GM18873 (cell line): ENCODE measurements around the gene METTL14.

Source experiments
- ATAC-seq: cut with Tn5 transposase; IDR thresholded peaks from one replicate; pipeline ENCODE4 v1.9.1; 2021; ENCODE audit warnings: mild to moderate bottlenecking, moderate library complexity, moderate number of reproducible peaks; ENCODE audit not compliant: unreplicated experiment, low FRiP score

The METTL14 gene

DNA sequence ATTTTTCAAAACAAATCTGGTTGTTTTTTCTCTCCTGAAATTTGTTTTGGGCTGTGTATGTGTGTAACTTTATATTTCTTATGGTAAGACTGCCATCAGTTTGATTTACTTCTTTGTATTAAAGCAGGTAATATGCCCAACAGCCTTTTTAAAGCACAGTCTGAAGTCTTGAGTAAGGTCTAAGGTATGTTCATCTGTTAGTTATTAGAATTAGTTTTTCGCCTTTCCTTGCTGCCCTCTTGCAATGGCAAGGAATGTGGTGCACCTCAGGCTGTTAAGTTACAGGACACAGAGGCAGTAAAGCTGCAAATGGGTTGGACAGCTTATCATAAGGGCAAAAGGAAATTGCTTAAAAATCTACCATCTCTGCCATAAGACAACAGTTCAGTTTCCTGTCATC, 71.8 kb downstream of the METTL14 start:
- no peak for ATAC-seq

GRCh38 chr4:118757761-118758251, 72.6 kb downstream of the METTL14 start:
- no peak for ATAC-seq

DNA sequence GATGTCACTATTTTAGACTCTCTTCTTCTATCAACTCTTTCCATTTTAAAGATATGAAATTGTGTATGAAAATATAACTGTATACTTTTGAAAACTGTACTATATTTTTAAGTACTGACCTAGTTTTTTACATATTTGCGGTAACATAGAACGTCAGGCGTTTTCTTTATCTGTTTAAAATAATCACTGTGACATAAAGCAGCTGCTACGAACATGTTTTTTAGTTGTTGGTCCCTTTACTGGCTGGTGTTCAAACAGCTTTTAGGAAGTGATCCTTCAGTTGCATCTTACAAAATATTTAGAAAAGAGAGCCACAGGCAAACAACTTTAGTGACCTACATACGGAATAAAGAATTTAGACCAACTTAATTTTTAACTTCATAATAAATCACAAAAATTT, 73.1 kb downstream of the METTL14 start:
- ATAC-seq: no peak

GRCh38 chr4:118759481-118759880, 74.3 kb downstream of the METTL14 start:
- ATAC-seq: no peak

DNA sequence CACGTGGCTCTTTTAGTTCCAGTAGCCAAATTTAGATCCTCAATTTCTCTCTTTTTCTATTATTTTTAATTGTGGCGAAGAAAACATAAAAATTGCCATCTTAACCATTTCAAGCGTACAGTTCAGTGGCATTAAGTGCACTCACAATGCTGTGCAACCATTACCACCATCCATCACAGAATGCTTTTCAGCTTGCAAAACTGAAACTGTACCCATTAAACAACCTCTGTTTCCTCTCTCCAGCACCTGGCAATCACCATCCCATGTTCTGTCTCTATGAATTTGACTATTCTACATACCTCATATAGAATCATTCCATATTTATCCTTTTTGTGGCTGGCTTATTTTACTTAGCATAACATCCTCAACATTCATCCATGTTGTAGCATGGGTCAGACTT, 74.9 kb downstream of the METTL14 start:
- peak; percentile 14 for ATAC-seq

DNA sequence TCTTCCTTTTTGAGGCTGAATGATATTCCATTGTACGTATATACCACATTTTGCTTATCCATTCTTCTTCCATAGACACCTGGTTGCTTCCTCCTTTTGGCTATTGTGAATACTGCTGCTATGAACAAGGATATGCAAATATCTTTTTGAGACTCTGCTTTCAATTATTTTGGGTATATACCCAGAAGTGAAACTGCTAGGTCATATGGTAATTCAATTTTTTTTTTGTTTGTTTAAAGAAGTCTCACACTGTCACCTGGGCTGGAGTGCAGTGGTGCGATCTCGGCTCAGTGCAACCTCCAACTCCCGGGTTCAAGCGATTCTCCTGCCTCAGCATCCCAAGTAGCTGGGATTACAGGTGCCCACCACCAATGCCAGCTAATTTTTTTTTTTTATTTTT, 75.3 kb downstream of the METTL14 start:
- peak; percentile 99 for ATAC-seq

GRCh38 chr4:118761397-118762016, 76.3 kb downstream of the METTL14 start:
- ATAC-seq: no peak

DNA sequence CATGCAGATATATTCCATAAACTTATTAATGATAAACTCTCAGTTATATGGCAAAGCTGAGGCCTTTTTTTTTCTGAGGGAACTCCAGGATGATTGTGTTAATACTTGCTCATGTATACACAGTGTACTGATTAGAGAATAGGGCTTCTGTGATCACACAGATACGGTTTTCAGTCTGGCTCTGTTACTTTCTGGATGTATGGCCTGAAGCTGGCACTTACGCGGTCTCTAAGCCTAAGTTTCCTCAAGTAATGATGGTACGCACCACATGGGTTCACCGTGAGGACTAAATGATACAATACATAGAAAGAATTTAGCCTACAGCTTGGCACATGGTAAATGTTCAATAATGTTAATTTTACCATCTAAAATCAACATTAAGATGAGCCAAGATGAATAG, 77.0 kb downstream of the METTL14 start:
- ATAC-seq: no peak

DNA sequence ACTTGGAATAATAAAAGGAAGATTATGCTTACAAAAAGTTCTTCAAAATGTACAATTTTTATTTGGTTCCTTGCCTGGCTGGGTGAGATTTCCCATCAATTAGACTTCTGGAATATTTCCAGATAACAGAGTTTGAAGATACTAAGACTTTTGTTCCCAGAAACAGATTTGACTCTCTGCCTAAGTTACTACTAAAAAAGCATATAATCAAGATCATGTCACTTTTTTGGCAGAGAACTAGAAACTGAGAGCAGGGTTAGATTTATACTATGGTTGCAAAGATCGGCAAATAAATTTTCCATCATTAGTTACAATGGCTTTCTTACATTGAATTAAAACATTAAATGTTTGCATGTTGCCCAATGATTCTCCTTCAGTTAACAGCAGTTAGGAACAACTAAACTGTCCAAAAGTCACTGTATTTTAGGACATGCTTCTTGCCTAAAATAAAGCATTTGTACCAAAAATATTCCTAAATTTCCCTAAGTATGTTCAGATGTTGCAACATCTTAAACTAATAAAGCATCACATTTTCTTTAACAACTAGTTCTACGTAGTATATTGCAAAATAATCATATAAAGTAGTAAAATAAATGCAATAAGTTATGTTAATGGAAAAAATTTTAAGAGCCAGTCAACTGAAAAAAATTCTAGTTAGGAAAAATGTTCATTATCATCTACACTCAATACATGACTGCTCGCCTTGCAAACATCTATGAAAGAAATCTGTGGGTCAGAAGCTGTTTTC, 77.7 kb downstream of the METTL14 start:
- ATAC-seq: no peak
